Colonic mucosa (tissue), 4 donors: Measurements from ENCODE around the gene UTS2B. TPM values are rescaled to one million over a fixed set of nuclear protein-coding genes. Genes with fewer than 3 reads are reported as not detected.

Experiments used
- DNase-seq: peaks from one replicate; pipeline ENCODE4 v3.0.0-alpha.2; 2020
- H3K27ac ChIP-seq: fragments of 200-600 bp; one replicate; pipeline ENCODE4 v1.8.0; 2021
- H3K27me3 ChIP-seq: fragments of 200-600 bp; one replicate; pipeline ENCODE4 v1.8.0; 2021
- H3K36me3 ChIP-seq: fragments of 200-600 bp; one replicate; pipeline ENCODE4 v1.8.0; 2021
- H3K4me1 ChIP-seq: fragments of 200-600 bp; one replicate; pipeline ENCODE4 v1.8.0; 2021; ENCODE audit warnings: mild to moderate bottlenecking
- H3K4me3 ChIP-seq: fragments of 200-600 bp; one replicate; pipeline ENCODE4 v1.8.0; 2021
- H3K9ac ChIP-seq, 2 donors: one replicate each; pipeline ENCODE4 v1.7.0; 2013; ENCODE audit warnings: control low read depth in 2 of 2, low read depth in 2 of 2, low read length in 2 of 2
- H3K9me3 ChIP-seq: fragments of 200-600 bp; one replicate; pipeline ENCODE4 v1.8.0; 2021
- intact Hi-C: fragments of 100-400 bp; cut with DNase I; formaldehyde crosslinking; loops from one replicate; pipeline ENCODE4 v1.14.1; 2022
- total RNA-seq, 2 donors: library from RNA; stranded (reverse); fragmentation: NEBNext Ultra II Directional in 1 of 2; extraction: Animal tissue kit (Norgen Biotek cat#: 25700) in 1 of 2; gene quantifications; one replicate each; pipeline ENCODE4 v1.2.1, GENCODE V29; 2021
- TF ChIP-seq, protein P1 (sequence below): fragments of 200-600 bp; IDR thresholded peaks from one replicate; pipeline ENCODE4 v1.8.0; 2022; ENCODE audit warnings: antibody characterized with exemption, mild to moderate bottlenecking
- donor health status: healthy.
- donor health status: DM: no; HTN: no; CAD: no.
- donor health status: DM: no; HTN: no; CAD: no.

The UTS2B gene
- total RNA-seq, 2 donors from 2014 or later, result 0.69 TPM; not detected in 1

DNA sequence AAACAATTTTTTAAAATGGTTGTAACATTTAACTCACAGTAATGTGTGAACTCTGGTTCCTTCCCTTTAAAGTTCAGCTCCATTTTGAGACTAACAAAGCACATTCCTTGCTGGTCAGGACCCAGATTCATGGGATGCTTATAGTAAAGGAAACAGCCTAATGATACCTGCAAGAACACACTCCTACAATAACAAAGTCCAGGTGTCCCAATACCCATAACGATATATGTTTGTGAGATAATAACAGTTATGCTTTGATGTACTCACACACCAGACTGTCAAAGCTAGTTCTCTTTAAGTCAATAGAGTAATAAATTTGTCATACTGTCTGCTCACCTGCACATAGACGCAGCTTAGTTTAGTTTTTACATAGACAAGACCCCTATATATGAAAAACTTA is 17.0 kb downstream of the UTS2B start:
- DNase-seq, result no peak
- no peaks in the 10 kb centered on the region for H3K4me1 ChIP-seq
- no peak overlapping the region for H3K9ac ChIP-seq
- intact Hi-C loops, result no loop called here
- no peaks in the 10 kb centered on the region for H3K36me3 ChIP-seq
- no peak overlapping the region for H3K4me3 ChIP-seq
- no peaks in the 10 kb centered on the region for H3K27me3 ChIP-seq
- no peaks in the 10 kb centered on the region for H3K9me3 ChIP-seq
- H3K27ac ChIP-seq, result no peak overlapping the region
- TF ChIP-seq, protein P1, sequence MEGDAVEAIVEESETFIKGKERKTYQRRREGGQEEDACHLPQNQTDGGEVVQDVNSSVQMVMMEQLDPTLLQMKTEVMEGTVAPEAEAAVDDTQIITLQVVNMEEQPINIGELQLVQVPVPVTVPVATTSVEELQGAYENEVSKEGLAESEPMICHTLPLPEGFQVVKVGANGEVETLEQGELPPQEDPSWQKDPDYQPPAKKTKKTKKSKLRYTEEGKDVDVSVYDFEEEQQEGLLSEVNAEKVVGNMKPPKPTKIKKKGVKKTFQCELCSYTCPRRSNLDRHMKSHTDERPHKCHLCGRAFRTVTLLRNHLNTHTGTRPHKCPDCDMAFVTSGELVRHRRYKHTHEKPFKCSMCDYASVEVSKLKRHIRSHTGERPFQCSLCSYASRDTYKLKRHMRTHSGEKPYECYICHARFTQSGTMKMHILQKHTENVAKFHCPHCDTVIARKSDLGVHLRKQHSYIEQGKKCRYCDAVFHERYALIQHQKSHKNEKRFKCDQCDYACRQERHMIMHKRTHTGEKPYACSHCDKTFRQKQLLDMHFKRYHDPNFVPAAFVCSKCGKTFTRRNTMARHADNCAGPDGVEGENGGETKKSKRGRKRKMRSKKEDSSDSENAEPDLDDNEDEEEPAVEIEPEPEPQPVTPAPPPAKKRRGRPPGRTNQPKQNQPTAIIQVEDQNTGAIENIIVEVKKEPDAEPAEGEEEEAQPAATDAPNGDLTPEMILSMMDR, result no peak

DNA sequence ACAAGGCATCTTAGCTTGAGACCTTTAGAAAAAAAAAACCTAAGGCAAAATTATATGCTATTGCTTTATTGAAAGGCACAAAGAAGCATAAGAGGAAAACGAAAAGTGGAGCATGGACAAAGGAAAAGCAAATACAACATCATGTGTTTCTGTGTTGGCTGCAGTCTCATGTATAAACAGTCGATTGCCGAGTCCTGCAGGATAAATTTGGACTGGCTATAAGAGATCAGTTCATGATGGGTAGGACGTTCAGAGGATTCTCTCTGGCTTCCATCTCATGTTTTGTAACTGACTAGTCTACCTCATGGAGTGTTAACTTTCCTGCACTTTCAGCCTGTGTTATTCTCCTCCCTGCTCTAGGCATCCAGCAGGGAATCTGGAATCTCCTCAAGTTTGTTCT is 23.0 kb downstream of the UTS2B start:
- Histone ChIP-seq H3K27me3 (no peaks in the 10 kb centered on the region), H3K4me3 (no peak overlapping the region), H3K27ac (no peak overlapping the region), H3K9ac (no peak overlapping the region), H3K36me3 (no peaks in the 10 kb centered on the region), H3K4me1 (no peaks in the 10 kb centered on the region), H3K9me3 (no peaks in the 10 kb centered on the region)
- TF ChIP-seq, protein P1, result no peak
- intact Hi-C loops, result no loop called here
- no peak for DNase-seq

DNA sequence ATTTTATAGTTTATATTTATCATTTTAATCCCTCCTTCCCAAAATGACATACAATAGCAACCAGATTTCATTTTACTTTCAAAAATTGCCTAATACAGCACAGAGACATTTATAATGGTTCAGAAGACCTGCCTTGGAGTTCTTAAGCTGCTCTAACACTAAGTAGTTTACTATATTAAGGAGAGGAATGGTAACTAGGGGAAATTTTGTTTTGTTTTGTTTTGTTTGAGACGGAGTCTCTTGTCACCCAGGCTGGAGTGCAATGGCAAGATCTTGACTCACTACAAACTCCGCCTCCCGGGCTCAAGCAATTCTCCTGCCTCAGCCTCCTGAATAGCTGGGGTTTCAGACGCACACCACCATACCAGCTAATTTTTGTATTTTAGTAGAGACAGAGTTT is 23.9 kb downstream of the UTS2B start:
- TF ChIP-seq, protein P1, result no peak
- Histone ChIP-seq H3K9me3 (no peaks in the 10 kb centered on the region), H3K27me3 (no peaks in the 10 kb centered on the region), H3K36me3 (no peaks in the 10 kb centered on the region), H3K4me3 (no peak overlapping the region), H3K9ac (no peak overlapping the region), H3K27ac (no peak overlapping the region), H3K4me1 (no peaks in the 10 kb centered on the region)
- intact Hi-C loops, result no loop called here
- no peak for DNase-seq

DNA sequence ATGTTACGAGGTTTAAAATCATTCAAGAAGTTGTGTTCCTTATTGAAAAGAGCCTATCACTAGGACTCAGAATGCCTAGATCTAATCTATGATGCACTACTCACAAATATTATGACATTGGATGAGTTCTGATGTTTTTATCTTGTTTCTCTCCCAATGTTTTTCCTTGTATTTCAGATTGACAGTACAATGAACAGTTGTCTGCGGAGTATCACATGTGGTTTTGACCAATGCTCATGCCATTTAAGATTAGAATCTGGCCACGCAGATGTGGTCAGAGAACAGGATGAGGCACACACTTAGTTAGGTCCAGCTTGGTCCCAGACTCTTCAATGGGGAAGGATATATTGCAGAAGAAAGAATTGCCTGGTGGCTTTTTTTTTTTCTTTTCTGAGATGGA is 26.7 kb downstream of the UTS2B start:
- Histone ChIP-seq H3K36me3 (no peaks in the 10 kb centered on the region), H3K27me3 (no peaks in the 10 kb centered on the region), H3K9me3 (no peaks in the 10 kb centered on the region), H3K27ac (no peak overlapping the region), H3K4me3 (no peak overlapping the region), H3K4me1 (no peaks in the 10 kb centered on the region), H3K9ac (no peak overlapping the region)
- intact Hi-C loops, result no loop called here
- TF ChIP-seq, protein P1, result no peak
- DNase-seq, result no peak

DNA sequence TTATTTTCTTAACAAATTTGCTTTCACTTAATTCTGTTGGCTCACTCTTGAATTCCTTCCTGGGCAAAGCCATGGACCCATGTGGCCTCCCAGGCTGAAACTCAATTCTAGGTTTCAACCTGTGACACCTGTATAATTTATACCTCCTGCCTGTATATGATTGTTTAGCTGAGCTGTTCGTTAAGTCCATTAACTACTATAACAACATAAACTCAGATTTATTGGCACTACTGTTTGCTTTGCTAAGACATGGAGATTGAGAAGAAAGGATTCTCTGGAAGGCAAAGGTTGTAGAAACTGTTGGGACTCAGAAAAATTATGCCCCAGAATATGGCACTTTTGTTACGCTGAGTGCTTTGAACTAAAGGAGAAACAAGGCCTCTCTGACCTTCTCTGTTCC is 27.9 kb downstream of the UTS2B start:
- Histone ChIP-seq H3K4me3 (no peak overlapping the region), H3K9ac (no peak overlapping the region), H3K4me1 (no peaks in the 10 kb centered on the region), H3K9me3 (no peaks in the 10 kb centered on the region), H3K27me3 (no peaks in the 10 kb centered on the region), H3K36me3 (no peaks in the 10 kb centered on the region), H3K27ac (no peak overlapping the region)
- DNase-seq, result no peak
- intact Hi-C loops, result no loop called here
- TF ChIP-seq, protein P1, result no peak
